Measurements from ENCODE around the gene EFNA5. TPM values are rescaled to one million over a fixed set of nuclear protein-coding genes. Genes with fewer than 3 reads are reported as not detected.

The EFNA5 gene
- polyA plus RNA-seq, 1 of the 3 experiments (the other 2 are of a cell fraction) = 0.81 TPM

- Histone ChIP-seq H3K4me2 (peak overlapping the region; percentile 78; the same call in 1 of the 2 replicates), H2AFZ (ENCODE audit: low read depth) (no peak overlapping the region; the same call in 1 of the 2 replicates), H3K9me2 (no peaks in the 10 kb centered on the region), H3K27ac (ENCODE audit: low read depth in 2 of 2, low read length in 1 of 2) (peak overlapping the region in 1 of 2 experiments; percentile 22; a peak in 1 of 4 replicates), H3K79me2 (ENCODE audit: insufficient read depth) (peaks cover 4% of the 10 kb centered on the region; the same call in 1 of the 2 replicates), H3K9me3 (no peaks in the 10 kb centered on the region), H4K20me1 (ENCODE audit: insufficient read depth) (no peaks in the 10 kb centered on the region), H3F3A (replicated peaks; ENCODE audit: insufficient read depth) (peaks cover 3% of the 10 kb centered on the region), H3K4me1 (ENCODE audit: control insufficient read depth in 1 of 2, insufficient read depth in 2 of 2, low read depth in 1 of 2, low read length in 1 of 2) (peaks cover 11 to 27% of the 10 kb centered on the region in 2 experiments; a peak in 3 of 4 replicates), H3K4me3 (ENCODE audit: low read depth in 2 of 2, low read length in 1 of 2) (no peak overlapping the region; a peak in 1 of 4 replicates), H3K36me3 (replicated peaks in 1 of 2; ENCODE audit: control insufficient read depth in 1 of 2, insufficient read depth in 2 of 2, low read length in 1 of 2) (no peaks in the 10 kb centered on the region), H3K9ac (no peak overlapping the region), H3K27me3 (ENCODE audit: insufficient read depth) (no peaks in the 10 kb centered on the region)
- ChIA-PET POLR2A (interaction anchor here (2.7 kb wide), 1 partner anchor 54 kb away, joined by 10 read pairs; no protein-coding TSS in a partner anchor), CTCF (no interaction called here)
- no peak for DNase-seq
- TF ChIP-seq PBX3 (IDR thresholded peaks at IDR 0.05) (no peak), GABPA (IDR thresholded peaks at IDR 0.05; ENCODE audit: low read depth) (no peak), SMC3 (IDR thresholded peaks at IDR 0.05; ENCODE audit: low read depth, low read length) (no peak), ELF1 (IDR thresholded peaks at IDR 0.05) (no peak), MAX (IDR thresholded peaks at IDR 0.05; ENCODE audit: low read depth) (no peak), GATA2 (CRISPR knock-in tag; IDR thresholded peaks at IDR 0.05) (no peak), TCF12 (IDR thresholded peaks at IDR 0.05) (no peak), RCOR1 (IDR thresholded peaks at IDR 0.05; ENCODE audit: low read length) (no peak), RAD21 (IDR thresholded peaks at IDR 0.05; ENCODE audit: low read length) (no peak), ZBTB33 (IDR thresholded peaks at IDR 0.05; ENCODE audit: borderline replicate concordance, low read depth) (no peak), MXI1 (IDR thresholded peaks at IDR 0.05; ENCODE audit: low read depth, low read length) (no peak), CTCF (IDR thresholded peaks at IDR 0.05) (no peak), USF1 (IDR thresholded peaks at IDR 0.05; ENCODE audit: borderline replicate concordance, low read depth) (no peak), USF2 (IDR thresholded peaks at IDR 0.05; ENCODE audit: borderline replicate concordance, low read depth, low read length) (no peak), POLR2AphosphoS5 (IDR thresholded peaks at IDR 0.05; ENCODE audit: low read depth, low read length) (no peak), JUND (IDR thresholded peaks at IDR 0.05) (no peak), RXRA (IDR thresholded peaks at IDR 0.05; ENCODE audit: borderline replicate concordance, low read depth) (no peak), NRF1 (IDR thresholded peaks at IDR 0.05; ENCODE audit: low read depth, low read length) (no peak), RFX5 (IDR thresholded peaks at IDR 0.05; ENCODE audit: low read length) (no peak), FOXM1 (IDR thresholded peaks at IDR 0.05; ENCODE audit: low read depth) (no peak)
- 45% methylated on average over 1 of the region's 1 CpG for WGBS (ENCODE audit: low lambda C conversion rate)
Observed at GRCh38 chr5:107500840-107501239, 169.9 kb downstream of the EFNA5 start.

Data from SK-N-SH (cell line).